Measurements from ENCODE around the gene IDH1. TPM values are rescaled to one million over a fixed set of nuclear protein-coding genes. Genes with fewer than 3 reads are reported as not detected.

Gene IDH1
- total RNA-seq, 1 experiment from 2014 or later = 91.2 TPM

GRCh38 chr2:208256192-208256782 lies 1.4 kb upstream of the IDH1 start:
- no peak for DNase-seq (ENCODE audit: low read depth, low spot score)
- H3K36me3 ChIP-seq (ENCODE audit: control insufficient read depth in 1 of 2, insufficient read depth in 2 of 2, low read length in 2 of 2) = 0 out of 4 replicates have a peak, but pooled peaks cover 0 to 2% of the 10 kb centered on the region in 2 experiments
- no peaks in the 10 kb centered on the region for H3K9me2 ChIP-seq (ENCODE audit: insufficient read depth)
- H3K27me3 ChIP-seq (ENCODE audit: insufficient read depth, low read length) = no peaks in the 10 kb centered on the region
- H2AFZ ChIP-seq (ENCODE audit: low read depth, low read length, poor library complexity, severe bottlenecking) = no peak overlapping the region
- TF ChIP-seq, protein P1, sequence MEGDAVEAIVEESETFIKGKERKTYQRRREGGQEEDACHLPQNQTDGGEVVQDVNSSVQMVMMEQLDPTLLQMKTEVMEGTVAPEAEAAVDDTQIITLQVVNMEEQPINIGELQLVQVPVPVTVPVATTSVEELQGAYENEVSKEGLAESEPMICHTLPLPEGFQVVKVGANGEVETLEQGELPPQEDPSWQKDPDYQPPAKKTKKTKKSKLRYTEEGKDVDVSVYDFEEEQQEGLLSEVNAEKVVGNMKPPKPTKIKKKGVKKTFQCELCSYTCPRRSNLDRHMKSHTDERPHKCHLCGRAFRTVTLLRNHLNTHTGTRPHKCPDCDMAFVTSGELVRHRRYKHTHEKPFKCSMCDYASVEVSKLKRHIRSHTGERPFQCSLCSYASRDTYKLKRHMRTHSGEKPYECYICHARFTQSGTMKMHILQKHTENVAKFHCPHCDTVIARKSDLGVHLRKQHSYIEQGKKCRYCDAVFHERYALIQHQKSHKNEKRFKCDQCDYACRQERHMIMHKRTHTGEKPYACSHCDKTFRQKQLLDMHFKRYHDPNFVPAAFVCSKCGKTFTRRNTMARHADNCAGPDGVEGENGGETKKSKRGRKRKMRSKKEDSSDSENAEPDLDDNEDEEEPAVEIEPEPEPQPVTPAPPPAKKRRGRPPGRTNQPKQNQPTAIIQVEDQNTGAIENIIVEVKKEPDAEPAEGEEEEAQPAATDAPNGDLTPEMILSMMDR (IDR thresholded peaks at IDR 0.05 in 2 of 3, conservative IDR thresholded peaks at IDR 0.05 in 1 of 3; ENCODE audit: borderline replicate concordance in 1 of 3, insufficient read depth in 1 of 3, low read depth in 2 of 3, low read length in 2 of 3) = peak; percentile 29 to 48 (median 46); a peak in 4 of 6 replicates
- TF ChIP-seq SIN3A (IDR thresholded peaks at IDR 0.05; ENCODE audit: low read depth) (no peak), SP1 (IDR thresholded peaks at IDR 0.05; ENCODE audit: low read depth) (no peak), EZH2phosphoT487 (IDR thresholded peaks at IDR 0.05; ENCODE audit: borderline replicate concordance) (no peak), CEBPB (IDR thresholded peaks at IDR 0.05; ENCODE audit: low read depth) (no peak), ELF1 (IDR thresholded peaks at IDR 0.05; ENCODE audit: borderline replicate concordance, low read depth) (no peak), REST (IDR thresholded peaks at IDR 0.05; ENCODE audit: low read depth) (no peak), SRF (IDR thresholded peaks at IDR 0.05; ENCODE audit: low read depth) (no peak), JUND (IDR thresholded peaks at IDR 0.05) (no peak), ZFX (IDR thresholded peaks at IDR 0.05) (no peak), POLR2AphosphoS5 (IDR thresholded peaks at IDR 0.05; ENCODE audit: low read depth, low read length) (no peak), FOSL1 (IDR thresholded peaks at IDR 0.05; ENCODE audit: low read depth) (no peak), RAD21 (IDR thresholded peaks at IDR 0.05; ENCODE audit: low read depth) (peak; percentile 38; the same call in 1 of the 2 replicates)
- TF ChIP-seq, protein P2, sequence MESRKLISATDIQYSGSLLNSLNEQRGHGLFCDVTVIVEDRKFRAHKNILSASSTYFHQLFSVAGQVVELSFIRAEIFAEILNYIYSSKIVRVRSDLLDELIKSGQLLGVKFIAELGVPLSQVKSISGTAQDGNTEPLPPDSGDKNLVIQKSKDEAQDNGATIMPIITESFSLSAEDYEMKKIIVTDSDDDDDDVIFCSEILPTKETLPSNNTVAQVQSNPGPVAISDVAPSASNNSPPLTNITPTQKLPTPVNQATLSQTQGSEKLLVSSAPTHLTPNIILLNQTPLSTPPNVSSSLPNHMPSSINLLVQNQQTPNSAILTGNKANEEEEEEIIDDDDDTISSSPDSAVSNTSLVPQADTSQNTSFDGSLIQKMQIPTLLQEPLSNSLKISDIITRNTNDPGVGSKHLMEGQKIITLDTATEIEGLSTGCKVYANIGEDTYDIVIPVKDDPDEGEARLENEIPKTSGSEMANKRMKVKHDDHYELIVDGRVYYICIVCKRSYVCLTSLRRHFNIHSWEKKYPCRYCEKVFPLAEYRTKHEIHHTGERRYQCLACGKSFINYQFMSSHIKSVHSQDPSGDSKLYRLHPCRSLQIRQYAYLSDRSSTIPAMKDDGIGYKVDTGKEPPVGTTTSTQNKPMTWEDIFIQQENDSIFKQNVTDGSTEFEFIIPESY (IDR thresholded peaks at IDR 0.05; ENCODE audit: extremely low read depth, insufficient replicate concordance, low read length) = no peak
- peak overlapping the region; percentile 96; the same call in 1 of the 2 replicates for H3K4me2 ChIP-seq (ENCODE audit: low read length)
- RAD21 ChIA-PET (ENCODE audit: low non-redundant PET in 1 of 2, low total read pairs in 2 of 2, uncharacterized antibody in 2 of 2, unreplicated experiment in 2 of 2) = no interaction called here
- H4K20me1 ChIP-seq (ENCODE audit: insufficient read depth) = no peaks in the 10 kb centered on the region
- H3K4me1 ChIP-seq (ENCODE audit: control insufficient read depth in 1 of 2, insufficient read depth in 2 of 2, low read length in 2 of 2) = peaks cover 10 to 20% of the 10 kb centered on the region in 2 experiments; a peak in 3 of 4 replicates
- POLR2A ChIA-PET = no interaction called here
- H3K9me3 ChIP-seq (ENCODE audit: control insufficient read depth in 1 of 2, insufficient read depth in 1 of 2, low read depth in 1 of 2, low read length in 2 of 2) = no peaks in the 10 kb centered on the region
- H3K9ac ChIP-seq (ENCODE audit: low read length) = no peak overlapping the region
- intact Hi-C loops (cut with micrococcal nuclease) = loop anchor here (2.0 to 5.0 kb wide), 2 partner anchors 951 to 1076 kb away; no protein-coding TSS in a partner anchor
- BruUV-seq (replicated peaks) = no TSS peak
- ATAC-seq = no peak
- no peak overlapping the region for H3K4me3 ChIP-seq (replicated peaks in 1 of 2; ENCODE audit: low read depth in 1 of 2, low read length in 2 of 2)
- H3K79me2 ChIP-seq (ENCODE audit: insufficient read depth, low read length) = no peaks in the 10 kb centered on the region
- H3K27ac ChIP-seq (ENCODE audit: low read depth, low read length) = peak overlapping the region; percentile 64; the same call in 1 of the 2 replicates
- CTCF ChIA-PET = interaction anchor here (1.0 to 4.4 kb wide), 2 partner anchors 8 to 154 kb away, joined by 3 to 44 read pairs; no protein-coding TSS in a partner anchor
